ENCODE data around the gene DNM1.
"Not testable (repeated sequence)": the region's sequence is repeated elsewhere in the genome, so short reads cannot be mapped to it uniquely, and the experiment has no call there.

Gene DNM1

GRCh38 chr9:128178806-128179431, 24.3 kb upstream of the DNM1 start:
- DNase-seq = no peak

GRCh38 chr9:128180001-128180400, 23.2 kb upstream of the DNM1 start:
- DNase-seq = no peak

- no peak for DNase-seq
Measured at GRCh38 chr9:128180447-128180846, 22.7 kb upstream of the DNM1 start.

DNA sequence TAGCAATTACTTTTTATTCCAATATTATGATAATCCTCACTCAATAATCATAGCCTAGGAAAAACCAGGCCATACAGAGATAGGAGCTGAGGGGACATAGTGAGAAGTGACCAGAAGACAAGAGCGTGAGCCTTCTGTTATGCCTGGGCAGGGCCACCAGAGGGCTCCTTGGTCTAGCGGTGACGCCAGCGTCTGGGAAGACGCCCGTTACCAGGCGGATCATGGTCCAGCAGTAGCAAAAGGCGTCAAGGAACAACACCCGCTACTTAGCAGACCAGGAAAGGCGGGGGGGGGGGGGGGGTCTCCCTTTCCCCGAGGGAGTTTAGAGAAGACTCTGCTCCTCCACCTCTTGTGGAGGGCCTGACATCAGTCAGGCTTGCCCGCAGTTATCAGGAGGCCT, 21.7 kb upstream of the DNM1 start:
- DNase-seq = not testable (repeated sequence)

DNA sequence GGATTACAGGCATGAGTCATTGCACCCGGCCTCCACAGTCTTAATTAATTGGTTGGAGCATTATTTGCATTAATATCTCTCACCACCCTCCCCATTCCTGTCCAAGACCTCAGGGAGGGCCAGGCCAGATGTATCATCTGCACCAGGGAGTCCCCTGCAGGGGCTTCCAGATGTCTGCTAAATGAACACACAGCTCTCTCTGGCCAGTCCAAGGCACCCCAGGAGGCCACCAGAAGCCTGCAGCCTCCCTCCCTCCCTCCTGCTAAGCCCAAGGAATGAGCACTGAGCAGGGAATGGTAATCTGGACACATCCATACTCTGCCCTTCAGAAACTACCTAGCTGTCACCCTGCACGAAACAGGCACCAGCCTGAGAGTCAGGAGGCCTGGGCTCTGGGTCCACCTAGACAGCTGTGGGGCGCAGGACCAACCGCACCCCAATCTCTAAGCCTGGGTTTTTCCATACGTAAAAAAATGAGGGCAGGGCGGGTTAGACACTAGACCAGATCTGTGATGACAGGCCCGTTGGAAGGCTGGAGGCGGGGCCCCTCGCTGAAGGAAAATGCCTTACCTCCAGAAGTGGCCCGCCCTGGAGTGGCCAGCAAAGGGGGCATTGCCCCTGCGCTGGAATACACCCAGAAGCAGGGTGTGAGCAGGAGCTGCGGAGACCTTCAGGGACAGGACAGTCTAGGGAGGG, 20.1 kb upstream of the DNM1 start:
- no peak for DNase-seq

- no peak for DNase-seq
Measured at GRCh38 chr9:128185979-128186965, 16.9 kb upstream of the DNM1 start.

- DNase-seq = no peak
Measured at GRCh38 chr9:128187361-128187760, 15.8 kb upstream of the DNM1 start.

GRCh38 chr9:128188209-128188608, 15.0 kb upstream of the DNM1 start:
- DNase-seq = no peak

GRCh38 chr9:128190013-128190412, 13.2 kb upstream of the DNM1 start:
- DNase-seq = no peak

DNA sequence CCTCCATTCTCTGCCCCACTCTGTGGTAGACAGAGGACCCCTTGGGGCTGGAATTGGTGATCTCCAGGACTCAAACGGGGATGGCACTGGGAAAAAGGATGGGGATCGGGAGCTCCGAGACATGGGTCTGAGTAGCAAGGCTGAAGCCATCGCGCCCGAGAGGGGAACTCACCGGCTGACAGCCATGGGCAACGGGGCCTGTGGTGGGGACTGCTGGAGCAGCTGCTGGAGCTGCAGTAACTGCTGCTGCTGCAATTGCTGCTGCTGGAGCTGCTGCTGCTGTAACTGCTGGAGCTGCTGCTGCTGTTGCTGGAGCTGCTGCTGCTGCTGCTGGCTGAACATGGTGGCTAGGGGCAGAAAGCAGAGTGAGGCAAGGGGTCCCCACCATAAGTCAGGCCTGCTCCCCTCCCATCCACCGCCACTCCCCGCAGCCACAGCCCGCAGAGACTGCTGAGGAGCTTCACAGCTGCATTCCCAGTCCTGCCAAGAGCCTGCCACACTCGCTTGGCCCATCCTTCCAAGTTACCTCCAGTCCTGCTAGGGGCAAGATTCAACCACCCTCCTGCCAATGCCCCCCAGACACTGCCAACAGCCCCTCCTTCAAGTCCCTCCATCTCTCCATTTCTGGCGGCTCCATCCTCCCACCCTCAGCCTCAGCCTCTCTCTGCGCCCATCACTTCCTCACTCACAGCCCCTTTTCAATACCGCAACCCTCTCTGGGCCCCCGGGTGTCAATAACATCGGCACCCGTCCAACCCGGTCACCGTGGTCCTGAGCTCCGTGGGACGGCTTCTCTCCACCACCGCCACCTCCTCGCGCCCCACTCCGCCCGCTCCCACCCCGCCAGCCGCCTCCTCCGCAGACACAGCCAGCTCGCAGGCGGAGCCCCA, 12.4 kb upstream of the DNM1 start:
- peak; percentile 15 for DNase-seq

DNA sequence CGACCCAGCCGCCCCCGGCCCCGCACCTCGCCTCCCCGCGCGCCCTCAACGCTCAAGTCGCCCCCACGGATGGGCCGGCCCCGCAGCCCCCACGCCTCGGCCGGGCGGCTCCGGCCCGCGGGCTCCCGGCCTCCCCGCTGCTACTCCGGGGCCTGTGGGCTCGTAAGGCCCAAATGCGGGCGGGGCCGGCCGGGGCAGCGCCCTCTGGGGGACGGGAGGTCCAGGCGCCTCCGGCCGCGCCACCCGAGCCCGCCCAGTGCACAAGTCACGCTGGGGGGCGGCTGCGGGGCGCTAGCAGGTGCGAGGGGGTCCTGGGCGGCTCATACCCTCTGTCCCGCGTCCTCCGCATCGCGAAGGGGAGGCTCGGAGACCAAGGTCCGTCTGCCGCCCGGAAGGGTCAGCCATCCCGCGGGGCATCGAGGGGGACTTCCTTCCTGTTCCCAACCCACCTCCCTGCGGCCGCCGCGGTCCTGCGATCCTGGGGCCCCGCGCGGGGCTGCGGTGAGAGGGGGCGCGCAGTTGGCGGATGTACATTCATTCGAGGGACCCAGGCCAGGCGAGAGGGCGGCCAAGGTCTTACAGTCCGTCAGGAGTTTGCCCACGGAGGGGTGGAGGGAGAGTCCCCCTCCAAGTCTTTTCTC, 11.7 kb upstream of the DNM1 start, which contains the start of gene CIZ1:
CIZ1 (minus strand) TSS at position 167 of the 641 bp plus-strand sequence. CDS start 715 bp downstream, outside the sequence.
- DNase-seq = peak; percentile 80

- DNase-seq = peak; percentile 69
Measured at GRCh38 chr9:128192601-128193371, 10.4 kb upstream of the DNM1 start.

DNA sequence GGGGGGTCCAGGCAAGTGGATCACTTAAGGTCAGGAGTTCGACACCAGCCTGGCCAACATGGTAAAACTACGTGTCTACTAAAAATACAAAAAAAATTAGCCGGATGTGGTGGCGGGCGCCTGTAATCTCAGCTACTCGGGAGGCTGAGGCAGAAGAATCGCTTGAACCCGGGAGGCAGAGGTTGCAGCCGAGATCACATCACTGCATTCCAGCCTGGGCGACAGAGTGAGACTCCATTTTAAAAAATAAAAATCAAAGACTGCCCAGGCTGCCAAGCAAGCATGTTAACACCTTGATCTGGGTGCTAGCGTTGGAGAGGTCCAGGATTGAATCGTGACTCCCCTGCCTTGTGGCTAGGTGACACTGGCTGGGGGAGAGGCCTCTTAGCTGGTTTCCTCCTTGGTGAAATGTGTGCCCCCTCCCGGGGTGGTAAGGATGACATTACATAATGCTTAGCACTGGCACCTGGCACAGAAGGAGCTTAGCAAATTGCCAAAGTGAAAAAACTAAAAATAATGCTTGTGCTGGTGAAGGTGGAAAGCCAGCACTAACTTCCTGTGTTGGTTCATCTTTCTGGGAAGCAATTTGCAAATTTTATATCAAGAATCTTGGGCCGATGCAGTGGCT, 9.6 kb upstream of the DNM1 start:
- no peak for DNase-seq

- DNase-seq = no peak
Measured at GRCh38 chr9:128201441-128202369, 1.5 kb upstream of the DNM1 start.

DNA sequence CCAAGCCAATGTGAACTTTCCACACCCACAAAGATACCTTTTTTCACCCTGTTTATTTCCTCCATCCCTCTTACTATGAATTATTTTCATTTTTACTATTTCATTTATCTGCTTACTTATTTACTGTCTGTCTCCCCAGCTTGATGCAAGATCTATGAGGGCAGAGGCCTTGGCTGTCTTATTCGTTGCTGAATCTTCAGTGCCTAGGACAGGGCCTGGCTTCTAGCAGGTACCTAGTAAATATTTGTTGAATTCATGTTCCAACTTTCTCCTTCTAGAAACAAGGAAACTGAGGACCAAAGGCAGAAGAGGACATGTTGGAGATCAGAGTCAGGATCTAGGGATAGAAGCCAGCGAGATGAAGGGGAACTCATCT, 543 bp upstream of the DNM1 start:
- DNase-seq = no peak

DNA sequence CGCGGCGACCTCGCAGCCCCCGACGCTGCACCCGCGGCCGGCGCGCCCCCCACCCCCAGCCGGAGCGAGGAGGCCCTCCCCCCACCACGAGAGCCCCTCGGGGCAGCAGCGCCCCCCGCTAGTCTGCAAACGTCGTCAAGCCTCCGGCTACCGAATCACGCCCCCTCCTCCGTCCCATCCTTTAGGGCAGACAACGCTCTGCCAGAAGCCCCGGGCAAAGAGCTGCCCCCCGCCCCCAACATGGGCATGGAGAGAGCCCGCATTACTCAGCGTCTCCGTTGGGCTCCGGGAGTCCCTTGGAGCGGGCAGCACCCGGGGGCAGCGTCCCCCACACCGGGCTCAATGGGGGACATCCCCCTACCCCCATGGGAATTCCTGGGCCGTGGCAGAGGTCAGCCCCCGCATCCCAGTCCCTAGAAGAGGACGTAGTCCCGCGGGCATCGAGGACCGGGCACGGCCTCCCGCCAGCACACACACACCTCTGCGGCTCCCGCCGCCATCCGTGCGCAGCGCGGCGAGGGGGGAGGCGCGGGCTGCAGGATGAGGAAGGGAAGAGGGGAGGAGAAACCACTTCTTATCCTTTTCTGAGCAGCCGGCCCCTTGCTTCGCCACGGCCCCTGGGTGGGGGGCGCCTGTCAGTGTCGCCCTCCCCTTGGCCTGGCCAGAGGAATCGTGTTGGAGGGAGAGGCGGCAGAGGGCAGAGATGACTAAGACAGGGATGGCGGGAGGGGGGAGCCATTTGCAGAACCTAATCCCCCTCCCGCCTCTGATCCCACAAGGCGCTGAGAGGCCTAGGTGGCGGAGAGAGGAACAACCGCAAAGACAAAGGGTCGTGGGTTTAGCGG, 750 bp downstream of the DNM1 start:
- no peak for DNase-seq

DNA sequence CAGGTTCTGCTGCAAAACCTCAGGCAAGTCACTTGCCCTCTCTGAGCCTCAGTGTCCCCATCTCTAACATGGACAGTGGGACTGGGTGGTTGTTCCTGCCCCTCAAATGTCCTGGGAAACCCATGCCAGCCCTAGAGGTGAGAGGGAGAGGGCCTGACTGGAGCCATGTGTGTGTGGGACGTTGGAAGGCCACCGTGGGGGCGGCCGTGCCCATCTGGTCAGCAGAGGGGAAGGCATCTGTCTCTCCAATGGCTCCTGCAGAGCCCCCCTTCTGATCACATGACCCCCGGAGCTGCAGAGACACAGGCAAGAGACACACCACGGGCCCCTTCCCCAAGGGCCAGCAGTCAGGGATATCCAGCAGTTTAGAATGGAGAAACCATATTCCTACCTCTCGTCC, 1.7 kb downstream of the DNM1 start:
- no peak for DNase-seq

GRCh38 chr9:128205296-128205944, 2.2 kb downstream of the DNM1 start:
- DNase-seq = no peak
